ENCODE measurements around the gene RNF43. TPM values are rescaled to one million over a fixed set of nuclear protein-coding genes. Genes with fewer than 3 reads are reported as not detected.

Gene RNF43
- total and polyA plus RNA-seq, 2 of the 13 experiments (the other 11 are each of a cell fraction or from before 2014, with no cell fraction given): 31.0 to 53.4 TPM

DNA sequence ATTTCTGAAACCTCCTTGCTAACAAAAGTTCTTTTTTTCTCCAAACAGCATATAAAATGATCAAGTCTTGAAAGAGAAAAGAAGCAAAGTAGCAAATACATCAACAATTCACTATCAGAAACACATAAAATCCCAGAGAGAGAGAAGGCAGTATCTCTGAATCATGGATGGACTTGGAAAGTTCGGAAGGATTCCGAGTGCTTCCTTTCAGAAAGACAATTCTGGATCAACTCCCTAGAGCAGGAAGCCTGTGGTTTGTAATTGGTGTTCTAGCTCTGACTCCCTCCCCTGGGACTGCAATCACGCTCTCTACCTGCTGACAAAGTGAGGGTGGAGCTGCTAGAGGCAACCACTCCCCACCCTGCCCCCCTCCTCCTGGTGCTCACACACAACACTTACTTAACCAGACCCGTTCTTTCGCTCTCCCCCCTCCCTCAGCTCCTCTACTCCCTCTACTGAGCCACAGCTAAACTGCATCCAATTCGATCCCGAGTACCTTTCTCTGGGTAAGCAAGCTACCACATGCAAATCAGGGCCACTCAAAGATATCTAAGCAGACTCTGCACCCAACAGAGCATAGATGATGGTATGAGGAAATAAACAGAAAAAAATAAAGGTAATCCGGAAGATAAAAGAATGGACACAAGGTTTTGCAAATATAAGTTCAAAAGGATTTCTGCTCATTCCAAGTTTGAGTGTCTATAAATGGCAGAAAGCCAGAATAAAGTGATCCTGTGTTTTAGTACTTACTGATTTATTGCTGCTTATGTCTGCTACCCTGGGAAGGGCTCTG lies at the start of gene RNF43 (continued):
- TF ChIP-seq RXRB (CRISPR knock-in tag; IDR thresholded peaks at IDR 0.05; ENCODE audit: borderline replicate concordance) (peak; percentile 88), NR2F2 (IDR thresholded peaks at IDR 0.05; ENCODE audit: borderline replicate concordance, low read depth) (peak; percentile 15; the same call in 1 of the 2 replicates), FOSL2 (CRISPR knock-in tag; IDR thresholded peaks at IDR 0.05) (peak; percentile 79), ZKSCAN1 (IDR thresholded peaks at IDR 0.05; ENCODE audit: low read length) (0 out of 2 replicates have a peak, but pooled peaks have one; percentile 33), ZNF619 (CRISPR knock-in tag; IDR thresholded peaks at IDR 0.05) (0 out of 2 replicates have a peak, but pooled peaks have one; percentile 93), FOXA3 (CRISPR knock-in tag; IDR thresholded peaks at IDR 0.05) (peak; percentile 82), RELA (CRISPR knock-in tag; IDR thresholded peaks at IDR 0.05) (no peak), GLI4 (CRISPR knock-in tag; IDR thresholded peaks at IDR 0.05; ENCODE audit: borderline replicate concordance) (no peak), RFX1 (IDR thresholded peaks at IDR 0.05) (no peak), ZNF180 (CRISPR knock-in tag; IDR thresholded peaks at IDR 0.05; ENCODE audit: borderline replicate concordance, low read depth) (no peak), ZFP36 (IDR thresholded peaks at IDR 0.05; ENCODE audit: borderline replicate concordance, low read depth, low read length, partially characterized antibody) (peak; percentile 52), ZNF614 (CRISPR knock-in tag; IDR thresholded peaks at IDR 0.05; ENCODE audit: borderline replicate concordance) (peak; percentile 94), RXRA (CRISPR knock-in tag; IDR thresholded peaks at IDR 0.05) (peak; percentile 79), ZNF33A (CRISPR knock-in tag; IDR thresholded peaks at IDR 0.05; ENCODE audit: borderline replicate concordance) (no peak)
- TF ChIP-seq, protein P1, sequence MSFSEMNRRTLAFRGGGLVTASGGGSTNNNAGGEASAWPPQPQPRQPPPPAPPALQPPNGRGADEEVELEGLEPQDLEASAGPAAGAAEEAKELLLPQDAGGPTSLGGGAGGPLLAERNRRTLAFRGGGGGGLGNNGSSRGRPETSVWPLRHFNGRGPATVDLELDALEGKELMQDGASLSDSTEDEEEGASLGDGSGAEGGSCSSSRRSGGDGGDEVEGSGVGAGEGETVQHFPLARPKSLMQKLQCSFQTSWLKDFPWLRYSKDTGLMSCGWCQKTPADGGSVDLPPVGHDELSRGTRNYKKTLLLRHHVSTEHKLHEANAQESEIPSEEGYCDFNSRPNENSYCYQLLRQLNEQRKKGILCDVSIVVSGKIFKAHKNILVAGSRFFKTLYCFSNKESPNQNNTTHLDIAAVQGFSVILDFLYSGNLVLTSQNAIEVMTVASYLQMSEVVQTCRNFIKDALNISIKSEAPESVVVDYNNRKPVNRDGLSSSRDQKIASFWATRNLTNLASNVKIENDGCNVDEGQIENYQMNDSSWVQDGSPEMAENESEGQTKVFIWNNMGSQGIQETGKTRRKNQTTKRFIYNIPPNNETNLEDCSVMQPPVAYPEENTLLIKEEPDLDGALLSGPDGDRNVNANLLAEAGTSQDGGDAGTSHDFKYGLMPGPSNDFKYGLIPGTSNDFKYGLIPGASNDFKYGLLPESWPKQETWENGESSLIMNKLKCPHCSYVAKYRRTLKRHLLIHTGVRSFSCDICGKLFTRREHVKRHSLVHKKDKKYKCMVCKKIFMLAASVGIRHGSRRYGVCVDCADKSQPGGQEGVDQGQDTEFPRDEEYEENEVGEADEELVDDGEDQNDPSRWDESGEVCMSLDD (CRISPR knock-in tag; IDR thresholded peaks at IDR 0.05; ENCODE audit: borderline replicate concordance): no peak
- TF ChIP-seq, protein P2, sequence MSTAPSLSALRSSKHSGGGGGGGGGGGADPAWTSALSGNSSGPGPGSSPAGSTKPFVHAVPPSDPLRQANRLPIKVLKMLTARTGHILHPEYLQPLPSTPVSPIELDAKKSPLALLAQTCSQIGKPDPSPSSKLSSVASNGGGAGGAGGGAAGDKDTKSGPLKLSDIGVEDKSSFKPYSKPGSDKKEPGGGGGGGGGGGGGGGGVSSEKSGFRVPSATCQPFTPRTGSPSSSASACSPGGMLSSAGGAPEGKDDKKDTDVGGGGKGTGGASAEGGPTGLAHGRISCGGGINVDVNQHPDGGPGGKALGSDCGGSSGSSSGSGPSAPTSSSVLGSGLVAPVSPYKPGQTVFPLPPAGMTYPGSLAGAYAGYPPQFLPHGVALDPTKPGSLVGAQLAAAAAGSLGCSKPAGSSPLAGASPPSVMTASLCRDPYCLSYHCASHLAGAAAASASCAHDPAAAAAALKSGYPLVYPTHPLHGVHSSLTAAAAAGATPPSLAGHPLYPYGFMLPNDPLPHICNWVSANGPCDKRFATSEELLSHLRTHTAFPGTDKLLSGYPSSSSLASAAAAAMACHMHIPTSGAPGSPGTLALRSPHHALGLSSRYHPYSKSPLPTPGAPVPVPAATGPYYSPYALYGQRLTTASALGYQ (CRISPR knock-in tag; IDR thresholded peaks at IDR 0.05): peak; percentile 78; the same call in 1 of the 2 replicates
- TF ChIP-seq, protein P3, sequence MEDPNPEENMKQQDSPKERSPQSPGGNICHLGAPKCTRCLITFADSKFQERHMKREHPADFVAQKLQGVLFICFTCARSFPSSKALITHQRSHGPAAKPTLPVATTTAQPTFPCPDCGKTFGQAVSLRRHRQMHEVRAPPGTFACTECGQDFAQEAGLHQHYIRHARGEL (CRISPR knock-in tag; IDR thresholded peaks at IDR 0.05): no peak
- TF ChIP-seq, protein P4, sequence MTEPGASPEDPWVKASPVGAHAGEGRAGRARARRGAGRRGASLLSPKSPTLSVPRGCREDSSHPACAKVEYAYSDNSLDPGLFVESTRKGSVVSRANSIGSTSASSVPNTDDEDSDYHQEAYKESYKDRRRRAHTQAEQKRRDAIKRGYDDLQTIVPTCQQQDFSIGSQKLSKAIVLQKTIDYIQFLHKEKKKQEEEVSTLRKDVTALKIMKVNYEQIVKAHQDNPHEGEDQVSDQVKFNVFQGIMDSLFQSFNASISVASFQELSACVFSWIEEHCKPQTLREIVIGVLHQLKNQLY (CRISPR knock-in tag; IDR thresholded peaks at IDR 0.05): peak; percentile 87
- TF ChIP-seq, protein P5, sequence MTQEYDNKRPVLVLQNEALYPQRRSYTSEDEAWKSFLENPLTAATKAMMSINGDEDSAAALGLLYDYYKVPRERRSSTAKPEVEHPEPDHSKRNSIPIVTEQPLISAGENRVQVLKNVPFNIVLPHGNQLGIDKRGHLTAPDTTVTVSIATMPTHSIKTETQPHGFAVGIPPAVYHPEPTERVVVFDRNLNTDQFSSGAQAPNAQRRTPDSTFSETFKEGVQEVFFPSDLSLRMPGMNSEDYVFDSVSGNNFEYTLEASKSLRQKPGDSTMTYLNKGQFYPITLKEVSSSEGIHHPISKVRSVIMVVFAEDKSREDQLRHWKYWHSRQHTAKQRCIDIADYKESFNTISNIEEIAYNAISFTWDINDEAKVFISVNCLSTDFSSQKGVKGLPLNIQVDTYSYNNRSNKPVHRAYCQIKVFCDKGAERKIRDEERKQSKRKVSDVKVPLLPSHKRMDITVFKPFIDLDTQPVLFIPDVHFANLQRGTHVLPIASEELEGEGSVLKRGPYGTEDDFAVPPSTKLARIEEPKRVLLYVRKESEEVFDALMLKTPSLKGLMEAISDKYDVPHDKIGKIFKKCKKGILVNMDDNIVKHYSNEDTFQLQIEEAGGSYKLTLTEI (CRISPR knock-in tag; conservative IDR thresholded peaks at IDR 0.05): no peak
- TF ChIP-seq, protein P6, sequence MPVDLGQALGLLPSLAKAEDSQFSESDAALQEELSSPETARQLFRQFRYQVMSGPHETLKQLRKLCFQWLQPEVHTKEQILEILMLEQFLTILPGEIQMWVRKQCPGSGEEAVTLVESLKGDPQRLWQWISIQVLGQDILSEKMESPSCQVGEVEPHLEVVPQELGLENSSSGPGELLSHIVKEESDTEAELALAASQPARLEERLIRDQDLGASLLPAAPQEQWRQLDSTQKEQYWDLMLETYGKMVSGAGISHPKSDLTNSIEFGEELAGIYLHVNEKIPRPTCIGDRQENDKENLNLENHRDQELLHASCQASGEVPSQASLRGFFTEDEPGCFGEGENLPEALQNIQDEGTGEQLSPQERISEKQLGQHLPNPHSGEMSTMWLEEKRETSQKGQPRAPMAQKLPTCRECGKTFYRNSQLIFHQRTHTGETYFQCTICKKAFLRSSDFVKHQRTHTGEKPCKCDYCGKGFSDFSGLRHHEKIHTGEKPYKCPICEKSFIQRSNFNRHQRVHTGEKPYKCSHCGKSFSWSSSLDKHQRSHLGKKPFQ (CRISPR knock-in tag; IDR thresholded peaks at IDR 0.05; ENCODE audit: insufficient replicate concordance): peak; percentile 95
